HepG2 (cell line): ENCODE measurements around the gene MAPK10. TPM values are rescaled to one million over a fixed set of nuclear protein-coding genes. Genes with fewer than 3 reads are reported as not detected.

Experiments used
- ATAC-seq: fragments of 200-7000 bp; cut with Tn5 transposase; 3 replicates; pipeline ENCODE4 v1.9.1; 2020; ENCODE audit warnings: mild to moderate bottlenecking, moderate library complexity
- BruUV-seq: library from RNA; stranded (reverse); fragments of 400-500 nt; replicated peaks from 2 replicates; lab custom pipeline; 2021; lab: Mats Ljungman, UMichigan
- CTCF ChIA-PET: fragments of 300-600 bp; formaldehyde crosslinking; extraction: SDS; loops from one replicate; lab custom pipeline; 2021; ENCODE audit warnings: low total read pairs, inconsistent platforms, low intra/inter-chr PET ratio; lab: Yijun Ruan, JAX
- POLR2A ChIA-PET: fragments of 350-600 bp; sonication (Branson Sonifier 250); formaldehyde crosslinking; loops from one replicate; lab custom pipeline; 2020; ENCODE audit warnings: antibody characterized with exemption, inconsistent platforms; lab: Yijun Ruan, JAX
- DNase-seq: peaks from one replicate; pipeline ENCODE4 v3.0.0-alpha.2; 2015; ENCODE audit warnings: low spot score
- FAIRE-seq: peaks from 3 replicates; lab custom pipeline; 2011; peaks lifted over from hg19 to GRCh38; lab: Jason Lieb, UNC
- H2AFZ ChIP-seq: one replicate; pipeline ENCODE4 v1.6.1; 2011; ENCODE audit warnings: low read length, inconsistent platforms
- H3K27ac ChIP-seq: fragments of 300-600 bp; 3 replicates; pipeline ENCODE4 v1.8.0; 2011; ENCODE audit warnings: mixed run types, mild to moderate bottlenecking, mixed read lengths, low read length, inconsistent platforms; ENCODE audit not compliant: insufficient read depth; ENCODE audit errors: extremely low read length
- H3K27me3 ChIP-seq, 2 experiments: fragments of 200-600 bp in 1 of 2; 2 replicates in 1 of 2; 3 replicates in 1 of 2; pipeline versions ENCODE4 v1.6.0 to v1.8.0; 2011; ENCODE audit warnings: low read length in 2 of 2, mild to moderate bottlenecking in 2 of 2, moderate library complexity in 2 of 2, inconsistent platforms in 1 of 2; ENCODE audit not compliant: insufficient read depth in 2 of 2, control insufficient read depth in 1 of 2
- H3K36me3 ChIP-seq, 2 experiments: fragments of 200-600 bp in 1 of 2; replicated peaks in 1 of 2; 2 replicates in 1 of 2; 3 replicates in 1 of 2; pipeline versions ENCODE4 v1.5.1 to v1.8.0; 2011; ENCODE audit warnings: low read length in 2 of 2, inconsistent platforms in 1 of 2; ENCODE audit not compliant: insufficient read depth in 2 of 2, control insufficient read depth in 1 of 2
- H3K4me1 ChIP-seq: 2 replicates; pipeline ENCODE4 v1.5.1; 2012; ENCODE audit warnings: low read length, inconsistent platforms; ENCODE audit not compliant: insufficient read depth
- H3K4me2 ChIP-seq: 2 replicates; pipeline ENCODE4 v1.6.0; 2011; ENCODE audit warnings: low read depth, low read length, inconsistent platforms
- H3K4me3 ChIP-seq, 3 experiments: fragments of 200-600 bp in 1 of 3; sonication (generic), shearing (Covaris generic) in 1 of 3; replicated peaks in 1 of 3; 2 replicates each; pipeline ENCODE4 v1.5.1; 2011 to 2016; ENCODE audit warnings: low read length in 3 of 3, inconsistent platforms in 2 of 3, low read depth in 2 of 3, mild to moderate bottlenecking in 2 of 3, control low read depth in 1 of 3, mixed read lengths in 1 of 3; ENCODE audit not compliant: insufficient read depth in 1 of 3
- H3K79me2 ChIP-seq: one replicate; pipeline ENCODE4 v1.6.1; 2011; ENCODE audit warnings: low read length, inconsistent platforms; ENCODE audit not compliant: insufficient read depth
- H3K9ac ChIP-seq: 2 replicates; pipeline ENCODE4 v1.6.0; 2011; ENCODE audit warnings: mild to moderate bottlenecking, low read depth, low read length, inconsistent platforms; ENCODE audit not compliant: insufficient read depth
- H3K9me3 ChIP-seq: 2 replicates; pipeline ENCODE4 v1.5.1; 2012; ENCODE audit warnings: mild to moderate bottlenecking, low read length
- H4K20me1 ChIP-seq: 2 replicates; pipeline ENCODE4 v1.6.0; 2011; ENCODE audit warnings: inconsistent platforms, mild to moderate bottlenecking, low read length, moderate library complexity; ENCODE audit not compliant: insufficient read depth
- ATF7 ChIP-seq, 2 experiments: fragments of 450-650 bp in 1 of 2; sonication (generic) in 1 of 2; formaldehyde crosslinking in 1 of 2; IDR thresholded peaks; 2 replicates each; pipeline versions ENCODE4 v1.4.0 to v1.6.1; 2016 to 2020; ENCODE audit warnings: antibody characterized with exemption in 1 of 2, mild to moderate bottlenecking in 1 of 2, missing genetic modification reagents in 1 of 2
- CHCHD3 ChIP-seq: sonication (generic); formaldehyde crosslinking; IDR thresholded peaks from 2 replicates; pipeline ENCODE4 v1.8.0; 2022; ENCODE audit warnings: mild to moderate bottlenecking, missing genetic modification reagents, moderate library complexity
- IRX3 ChIP-seq: sonication (generic); formaldehyde crosslinking; IDR thresholded peaks from 2 replicates; pipeline ENCODE4 v1.8.1; 2023; ENCODE audit warnings: mild to moderate bottlenecking, low read depth, missing genetic modification reagents, borderline replicate concordance
- KLF15 ChIP-seq: sonication (generic); formaldehyde crosslinking; IDR thresholded peaks from 2 replicates; pipeline ENCODE4 v1.8.1; 2023; ENCODE audit warnings: borderline replicate concordance, mild to moderate bottlenecking, inconsistent platforms, missing genetic modification reagents, mixed read lengths
- MAX ChIP-seq: IDR thresholded peaks from 2 replicates; pipeline ENCODE4 v1.6.1; 2012; ENCODE audit warnings: inconsistent platforms
- MEF2D ChIP-seq: sonication (generic); formaldehyde crosslinking; IDR thresholded peaks from 2 replicates; pipeline ENCODE4 v1.5.1; 2020; ENCODE audit warnings: mild to moderate bottlenecking, missing genetic modification reagents
- NFKBIZ ChIP-seq: IDR thresholded peaks from 2 replicates; pipeline ENCODE4 v1.6.1; 2018; ENCODE audit warnings: missing genetic modification reagents, missing compliant biosample characterization
- RELA ChIP-seq: sonication (generic); formaldehyde crosslinking; IDR thresholded peaks from 2 replicates; pipeline ENCODE4 v1.4.0; 2020; ENCODE audit warnings: missing genetic modification reagents
- SPEN ChIP-seq: sonication (generic); formaldehyde crosslinking; IDR thresholded peaks from 2 replicates; pipeline ENCODE4 v1.5.1; 2020; ENCODE audit warnings: low read depth, mild to moderate bottlenecking, missing genetic modification reagents
- THYN1 ChIP-seq: sonication (generic); formaldehyde crosslinking; IDR thresholded peaks from 2 replicates; pipeline ENCODE4 v1.8.1; 2023; ENCODE audit warnings: low read depth, mild to moderate bottlenecking, moderate library complexity, missing genetic modification reagents, borderline replicate concordance
- ZMYM2 ChIP-seq: sonication (generic); formaldehyde crosslinking; IDR thresholded peaks from 2 replicates; pipeline ENCODE4 v1.8.0; 2022; ENCODE audit warnings: mild to moderate bottlenecking, missing genetic modification reagents
- ZNF296 ChIP-seq: sonication (generic); formaldehyde crosslinking; conservative IDR thresholded peaks from 2 replicates; pipeline ENCODE4 v1.5.0; 2020; ENCODE audit warnings: mild to moderate bottlenecking, missing genetic modification reagents
- ZNF441 ChIP-seq: sonication (generic); formaldehyde crosslinking; IDR thresholded peaks from 2 replicates; pipeline ENCODE4 v1.7.0; 2021; ENCODE audit warnings: missing genetic modification reagents, borderline replicate concordance
- WGBS: methylation state at CpG from one replicate; pipeline ENCODE4 v1.1.6; 2017; ENCODE audit warnings: low lambda C conversion rate; 5-methylcytosine and 5-hydroxymethylcytosine counted together
- in situ Hi-C: cut with HindIII; loops from 2 replicates; pipeline ENCODE4 v1.10.0; 2017; ENCODE audit warnings: low pct_unique_long_range_greater_than_20kb; ENCODE audit not compliant: extremely low pct_ligation_motif_present
- intact Hi-C: fragments of 100-400 bp; cut with micrococcal nuclease; formaldehyde crosslinking; loops from one replicate; pipeline ENCODE4 v1.10.0; 2022; ENCODE audit not compliant: unreplicated experiment
- polyA plus RNA-seq, 8 experiments: library from polyadenylated mRNA; depleted of rRNA in 3 of 8; stranded (reverse) in 7 of 8; unstranded in 1 of 8; fragments of >200 nt; fragmentation: Illumina TruSeq in 4 of 8; extraction: Trizol in 4 of 8; gene quantifications; 2 replicates each; pipeline versions ENCODE4 v1.2.1 to v1.2.3, GENCODE V29; 2011 to 2016; ENCODE audit warnings: low read depth in 4 of 8, missing spikeins in 1 of 8, mixed read lengths in 1 of 8; ENCODE audit not compliant: insufficient read depth in 1 of 8
- total RNA-seq, 5 experiments: library from RNA; depleted of rRNA; stranded (reverse); fragments of >200 nt; fragmentation: Illumina TruSeq; extraction: Trizol; gene quantifications; 2 replicates each; pipeline ENCODE4 v1.2.3, GENCODE V29; 2016; ENCODE audit warnings: low read depth in 1 of 5
- TF ChIP-seq, protein P1 (sequence below): IDR thresholded peaks from 2 replicates; pipeline ENCODE4 v1.6.1; 2016; ENCODE audit warnings: mild to moderate bottlenecking
- TF ChIP-seq, protein P2 (sequence below): sonication (generic); IDR thresholded peaks from 2 replicates; pipeline ENCODE4 v1.6.1; 2016; ENCODE audit warnings: low read depth, borderline replicate concordance

Gene MAPK10
- total and polyA plus RNA-seq, 2 of the 13 experiments (the other 11 are each of a cell fraction or from before 2014, with no cell fraction given): not detected

DNA sequence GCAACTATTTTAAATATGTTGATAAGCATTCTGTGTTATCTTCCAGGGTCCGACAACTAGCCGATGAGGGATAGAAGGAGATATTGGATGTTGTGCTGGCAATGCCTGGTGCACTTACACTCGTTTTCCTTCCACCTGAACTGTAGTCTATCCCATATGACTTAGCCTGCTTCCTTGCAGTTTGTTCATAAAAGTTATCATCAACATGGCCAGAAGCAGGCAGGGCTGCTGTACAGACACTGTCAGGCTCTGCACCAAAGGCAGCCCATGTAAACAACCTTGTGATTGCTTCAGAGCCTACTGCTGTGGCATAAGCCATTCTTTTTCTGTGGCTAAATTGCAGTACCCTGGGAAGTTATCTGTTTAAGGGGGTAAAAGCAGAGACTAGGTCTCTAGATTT is 1.6 kb downstream of the MAPK10 start:
- 0% methylated on average over 3 of the region's 3 CpGs for WGBS
- CTCF ChIA-PET: no interaction called here
- H3K27me3 ChIP-seq: no peaks in the 10 kb centered on the region
- no peaks in the 10 kb centered on the region for H3K4me1 ChIP-seq
- intact Hi-C loops (no loop called here), in situ Hi-C loops (no loop called here)
- H2AFZ ChIP-seq: no peak overlapping the region
- no peak overlapping the region for H3K9ac ChIP-seq
- H3K36me3 ChIP-seq: no peaks in the 10 kb centered on the region
- H4K20me1 ChIP-seq: no peaks in the 10 kb centered on the region
- BruUV-seq: no TSS peak
- no peak overlapping the region for H3K27ac ChIP-seq
- ATAC-seq (no peak), DNase-seq (no peak), FAIRE-seq (no peak)
- POLR2A ChIA-PET: no interaction called here
- no peaks in the 10 kb centered on the region for H3K9me3 ChIP-seq
- H3K4me2 ChIP-seq: no peak overlapping the region
- no peaks in the 10 kb centered on the region for H3K79me2 ChIP-seq
- TF ChIP-seq, protein P1, sequence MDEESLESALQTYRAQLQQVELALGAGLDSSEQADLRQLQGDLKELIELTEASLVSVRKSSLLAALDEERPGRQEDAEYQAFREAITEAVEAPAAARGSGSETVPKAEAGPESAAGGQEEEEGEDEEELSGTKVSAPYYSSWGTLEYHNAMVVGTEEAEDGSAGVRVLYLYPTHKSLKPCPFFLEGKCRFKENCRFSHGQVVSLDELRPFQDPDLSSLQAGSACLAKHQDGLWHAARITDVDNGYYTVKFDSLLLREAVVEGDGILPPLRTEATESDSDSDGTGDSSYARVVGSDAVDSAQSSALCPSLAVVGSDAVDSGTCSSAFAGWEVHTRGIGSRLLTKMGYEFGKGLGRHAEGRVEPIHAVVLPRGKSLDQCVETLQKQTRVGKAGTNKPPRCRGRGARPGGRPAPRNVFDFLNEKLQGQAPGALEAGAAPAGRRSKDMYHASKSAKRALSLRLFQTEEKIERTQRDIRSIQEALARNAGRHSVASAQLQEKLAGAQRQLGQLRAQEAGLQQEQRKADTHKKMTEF (CRISPR knock-in tag): no peak
- TF ChIP-seq SPEN (CRISPR knock-in tag) (no peak), KLF15 (no peak), IRX3 (CRISPR knock-in tag) (no peak), CHCHD3 (no peak)
- no peak overlapping the region for H3K4me3 ChIP-seq

- in situ Hi-C loops (no loop called here), intact Hi-C loops (no loop called here)
- no peak overlapping the region for H3K4me3 ChIP-seq
- no peaks in the 10 kb centered on the region for H3K79me2 ChIP-seq
- H3K9ac ChIP-seq: no peak overlapping the region
- POLR2A ChIA-PET: no interaction called here
- no peaks in the 10 kb centered on the region for H3K9me3 ChIP-seq
- H3K27ac ChIP-seq: no peak overlapping the region
- CTCF ChIA-PET: no interaction called here
- no peaks in the 10 kb centered on the region for H4K20me1 ChIP-seq
- no peak overlapping the region for H3K4me2 ChIP-seq
- TF ChIP-seq RELA: no peak
- TF ChIP-seq THYN1 (CRISPR knock-in tag): no peak
- no peak for TF ChIP-seq ATF7 (IDR thresholded peaks at IDR 0.05)
- no peak for TF ChIP-seq ATF7 (CRISPR knock-in tag; IDR thresholded peaks at IDR 0.05)
- no peak for TF ChIP-seq ZMYM2 (CRISPR knock-in tag)
- no peak for TF ChIP-seq ZNF441 (CRISPR knock-in tag)
- TF ChIP-seq NFKBIZ: no peak
- TF ChIP-seq, protein P2, sequence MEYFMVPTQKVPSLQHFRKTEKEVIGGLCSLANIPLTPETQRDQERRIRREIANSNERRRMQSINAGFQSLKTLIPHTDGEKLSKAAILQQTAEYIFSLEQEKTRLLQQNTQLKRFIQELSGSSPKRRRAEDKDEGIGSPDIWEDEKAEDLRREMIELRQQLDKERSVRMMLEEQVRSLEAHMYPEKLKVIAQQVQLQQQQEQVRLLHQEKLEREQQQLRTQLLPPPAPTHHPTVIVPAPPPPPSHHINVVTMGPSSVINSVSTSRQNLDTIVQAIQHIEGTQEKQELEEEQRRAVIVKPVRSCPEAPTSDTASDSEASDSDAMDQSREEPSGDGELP: no peak
- TF ChIP-seq MAX: no peak
- TF ChIP-seq ZNF296 (CRISPR knock-in tag): no peak
- TF ChIP-seq MEF2D (CRISPR knock-in tag): no peak
- no TSS peak for BruUV-seq
- whole genome bisulfite sequencing: 0% methylated on average over 1 of the region's 1 CpG
- H3K27me3 ChIP-seq: no peaks in the 10 kb centered on the region
- no peak overlapping the region for H2AFZ ChIP-seq
- H3K36me3 ChIP-seq: no peaks in the 10 kb centered on the region
- ATAC-seq (no peak), FAIRE-seq (no peak), DNase-seq (no peak)
- no peaks in the 10 kb centered on the region for H3K4me1 ChIP-seq
Observed at GRCh38 chr4:86357608-86358007, 2.2 kb downstream of the MAPK10 start.
